ENCODE data around the gene XAB2.

The XAB2 gene

GRCh38 chr19:7632340-7633203 lies 3.2 kb upstream of the XAB2 start:
- no peak for DNase-seq

- DNase-seq: no peak
Observed at GRCh38 chr19:7631577-7631976, 2.2 kb upstream of the XAB2 start.

DNA sequence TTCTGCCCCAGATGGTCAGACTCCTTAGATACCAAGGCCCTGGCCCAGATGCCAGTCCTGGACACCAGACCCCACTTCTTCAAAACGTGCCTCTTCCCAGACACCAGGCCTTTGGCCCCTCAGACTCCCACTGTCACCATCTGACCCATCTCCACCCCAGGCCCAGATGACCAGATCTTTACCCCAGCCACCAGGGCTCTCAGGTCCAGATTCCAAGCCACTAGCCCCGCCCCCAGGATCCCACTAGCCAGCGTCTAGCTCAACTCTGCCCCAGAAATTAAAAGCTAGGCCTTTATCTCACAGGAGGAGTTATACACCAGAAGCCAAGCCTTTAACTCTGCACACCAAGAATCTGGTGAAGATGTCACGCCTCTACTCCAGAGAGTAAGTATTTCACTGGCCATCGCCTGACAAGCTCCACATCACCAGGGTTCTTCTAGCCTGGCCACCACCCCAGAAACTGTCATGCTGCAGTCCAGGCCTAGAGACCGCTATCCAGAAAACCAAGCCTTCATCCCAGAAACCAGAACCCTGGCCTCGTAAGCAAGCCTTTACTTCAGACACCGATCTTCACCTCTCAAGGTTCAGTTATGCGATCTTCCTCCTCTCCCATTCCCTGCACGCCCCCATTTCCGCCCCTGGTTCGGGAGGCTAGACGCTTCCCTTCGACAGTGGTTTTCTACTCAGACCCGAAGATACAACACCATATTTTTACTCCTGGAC lies 595 bp downstream of the XAB2 start:
- DNase-seq: no peak

- DNase-seq: no peak
Observed at GRCh38 chr19:7627166-7627565, 2.2 kb downstream of the XAB2 start.

GRCh38 chr19:7625763-7626372 lies 3.5 kb downstream of the XAB2 start:
- no peak for DNase-seq

DNA sequence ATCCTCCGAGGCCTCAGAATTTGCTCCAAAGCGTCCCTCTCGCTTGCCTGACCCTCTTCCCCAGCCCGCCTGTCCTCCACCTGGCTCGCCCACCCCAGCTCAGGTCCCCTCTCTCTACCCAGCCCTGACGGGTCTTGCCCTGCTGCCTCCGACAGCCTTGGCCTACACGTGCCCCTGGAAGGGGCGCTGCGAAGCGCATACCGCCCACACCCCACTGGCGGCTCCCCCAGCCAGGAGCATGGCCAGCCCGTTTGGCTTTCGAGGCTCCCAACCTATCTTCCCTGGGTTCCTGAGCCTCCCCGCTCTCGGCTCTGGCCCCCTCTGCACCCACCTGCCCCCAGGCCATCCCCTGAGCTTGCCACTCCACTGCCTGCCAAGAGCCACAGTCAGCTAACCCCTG lies 4.5 kb downstream of the XAB2 start:
- DNase-seq: no peak

DNA sequence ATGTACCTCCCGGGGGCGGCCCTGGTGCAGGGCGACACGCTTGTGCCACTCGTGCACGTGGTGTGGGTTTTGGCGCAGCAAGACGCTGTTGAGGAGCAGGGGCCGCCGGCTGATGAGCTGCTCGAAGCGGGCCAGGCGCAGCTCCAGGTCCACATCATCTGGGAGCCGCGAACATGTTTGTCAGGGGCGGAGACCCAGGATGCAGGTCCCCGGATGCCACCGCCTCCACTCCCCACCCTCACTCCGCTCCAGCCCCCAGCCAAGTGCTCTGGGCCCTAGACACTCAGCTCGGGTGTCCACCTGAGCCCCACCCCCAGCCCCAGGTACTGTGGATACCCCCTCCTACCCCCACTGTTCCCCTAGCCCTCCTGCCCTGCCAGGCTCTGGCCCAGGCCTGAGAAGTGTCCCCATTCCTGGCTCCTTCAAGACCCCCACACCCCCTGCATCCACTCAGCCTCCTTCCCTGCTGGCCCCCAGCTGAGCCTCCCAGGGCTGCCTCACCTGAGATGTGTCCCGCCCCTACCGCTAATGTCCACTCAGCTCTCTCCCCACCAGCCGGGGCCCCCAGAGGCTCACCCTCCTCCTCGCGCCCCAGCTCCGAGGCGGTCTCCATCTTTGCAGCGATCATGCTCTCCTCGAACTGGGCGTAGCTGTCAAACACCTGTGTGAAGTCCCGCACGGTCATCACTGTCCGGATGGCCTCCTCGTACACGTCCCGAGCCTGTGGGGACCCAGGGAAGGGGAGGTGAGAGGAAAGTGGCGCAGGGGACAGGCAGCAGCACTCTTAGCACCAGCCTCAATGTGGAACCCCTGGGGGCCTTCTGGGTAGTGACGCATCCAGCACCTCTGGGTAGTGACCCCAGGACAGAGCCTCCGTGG lies 5.4 kb downstream of the XAB2 start:
- no peak for DNase-seq

DNA sequence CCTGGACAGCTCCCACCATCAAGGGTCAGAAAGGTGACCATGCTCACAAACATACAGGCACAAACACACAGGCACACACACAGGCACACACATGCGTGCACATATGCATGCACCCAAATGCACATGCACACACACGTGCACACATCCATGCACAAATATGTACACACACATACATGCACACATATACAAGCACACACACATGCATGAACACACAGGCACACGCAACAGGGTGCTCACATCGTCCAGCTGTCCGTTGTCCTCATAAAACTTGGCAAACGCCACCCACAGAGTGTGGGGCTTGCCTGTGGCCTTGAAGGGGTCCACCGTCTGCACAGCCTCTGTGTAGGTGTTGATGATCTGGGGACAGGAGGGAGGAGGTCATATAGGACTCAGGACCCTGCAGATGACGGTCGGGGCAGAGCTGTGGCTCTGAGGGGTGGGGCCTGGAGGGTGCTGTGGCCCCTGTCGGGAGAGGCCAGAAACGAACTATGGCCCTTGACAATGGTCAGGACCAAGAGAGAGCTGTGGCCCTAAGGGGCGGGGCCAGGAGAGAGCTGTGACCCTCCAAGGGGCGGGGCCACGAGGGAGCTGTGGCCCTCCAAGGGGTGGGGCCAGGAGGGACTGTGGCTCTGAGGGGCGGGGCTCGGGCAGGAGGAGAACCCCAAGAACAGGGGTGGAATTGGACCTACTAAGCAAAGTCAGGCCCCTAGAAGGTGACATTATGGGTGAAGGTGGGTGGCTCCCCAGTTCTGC lies 6.2 kb downstream of the XAB2 start:
- no peak for DNase-seq

DNA sequence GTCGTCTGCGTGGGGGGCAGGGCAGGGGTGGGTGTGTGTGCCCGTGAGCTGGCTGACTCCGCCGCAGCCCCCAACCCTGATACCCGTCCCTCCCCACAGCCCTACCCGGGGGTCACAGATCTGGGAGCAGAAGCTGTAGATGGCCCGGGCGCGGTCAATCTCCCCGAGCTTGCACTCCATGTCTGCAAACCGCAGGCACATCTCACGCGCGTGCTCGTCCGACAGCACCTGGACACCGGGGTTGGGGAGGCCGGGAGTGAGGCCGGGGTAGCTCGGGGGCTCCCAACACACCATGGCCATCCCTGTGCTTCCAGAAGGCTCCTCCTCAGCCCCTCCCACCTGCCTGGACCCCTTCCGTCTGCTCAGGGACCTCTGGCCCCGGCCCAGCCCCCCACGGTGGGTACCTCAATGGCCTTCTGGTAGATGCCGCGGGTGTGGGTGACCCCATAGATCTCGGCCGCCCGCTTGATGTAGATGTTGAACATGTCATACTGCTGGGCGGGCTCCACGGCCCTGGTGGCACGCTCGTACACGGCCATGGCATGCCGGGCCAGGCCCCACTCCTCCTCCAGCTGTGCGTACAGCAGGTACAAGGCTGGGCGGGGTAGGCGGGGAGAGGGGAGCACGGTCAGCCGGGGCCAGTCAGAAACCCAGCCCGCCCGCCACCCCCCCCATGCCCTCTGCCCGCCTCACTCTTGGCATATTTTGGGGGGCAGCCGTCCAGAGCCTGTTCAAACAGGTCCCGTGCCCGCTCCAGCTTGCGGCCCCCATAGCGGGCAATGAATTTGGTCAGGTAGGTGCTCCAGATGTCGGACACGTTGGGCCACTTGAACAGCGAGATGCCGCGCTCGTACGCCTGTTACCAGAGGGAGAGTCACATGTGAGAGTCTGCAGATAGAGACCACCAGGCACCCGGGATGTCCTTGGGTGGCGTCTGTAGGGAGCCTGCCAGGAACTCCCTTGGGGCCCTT lies 8.6 kb downstream of the XAB2 start:
- DNase-seq: no peak

GRCh38 chr19:7619671-7620441 lies 9.5 kb downstream of the XAB2 start:
- DNase-seq: no peak

GRCh38 chr19:7618771-7619510 lies 10.4 kb downstream of the XAB2 start:
- no peak for DNase-seq

DNA sequence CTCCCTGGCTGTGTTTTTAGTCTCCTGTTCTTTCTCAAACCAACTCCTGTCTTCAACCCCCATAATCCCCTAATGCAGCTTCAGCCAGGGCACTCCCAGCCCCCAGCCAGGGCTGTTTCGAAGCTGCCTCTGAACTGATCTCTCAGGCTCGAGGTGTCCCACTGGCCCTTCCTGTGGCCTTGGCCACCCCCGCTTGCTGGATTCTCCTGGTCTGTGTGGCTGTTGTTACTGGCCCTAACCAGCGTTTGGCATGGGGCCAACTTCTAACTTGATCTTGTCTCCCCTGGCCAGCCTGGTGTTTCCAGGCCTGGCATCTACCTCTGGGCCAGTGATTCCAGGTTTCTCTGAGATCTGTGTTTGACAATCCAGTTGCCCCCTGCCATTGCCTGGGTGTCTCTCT lies 11.0 kb downstream of the XAB2 start:
- no peak for DNase-seq

GRCh38 chr19:7617735-7618134 lies 11.6 kb downstream of the XAB2 start:
- no peak for DNase-seq

DNA sequence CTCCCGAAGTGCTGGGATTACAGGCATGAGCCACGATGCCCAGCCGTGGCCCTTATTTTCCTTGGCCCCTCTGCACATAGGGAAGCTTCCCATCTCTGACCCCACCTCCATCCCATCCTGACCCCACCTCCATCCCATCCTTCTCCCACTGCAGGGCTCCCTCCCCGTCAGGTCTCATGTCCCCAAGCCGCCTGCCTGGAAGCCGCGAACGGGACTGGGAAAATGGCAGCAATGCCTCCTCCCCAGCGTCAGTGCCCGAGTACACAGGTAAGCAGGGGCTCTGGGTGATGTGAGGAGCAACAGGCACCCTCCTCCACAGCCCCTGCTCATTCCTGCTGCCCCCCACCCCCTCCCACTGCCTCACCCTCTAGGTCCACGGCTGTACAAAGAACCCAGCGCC lies 12.2 kb downstream of the XAB2 start:
- DNase-seq: no peak

GRCh38 chr19:7614859-7615741 lies 14.2 kb downstream of the XAB2 start:
- DNase-seq: no peak

GRCh38 chr19:7612282-7613274 lies 16.8 kb downstream of the XAB2 start:
- no peak for DNase-seq
